ENCODE data around the gene RBM18. TPM values are rescaled to one million over a fixed set of nuclear protein-coding genes. Genes with fewer than 3 reads are reported as not detected.
A peak's percentile ranks its signal among the peaks of the same experiment; 100 is the strongest.

Gene RBM18
- total RNA-seq, 1 donor from 2014 or later: 63.8 TPM

DNA sequence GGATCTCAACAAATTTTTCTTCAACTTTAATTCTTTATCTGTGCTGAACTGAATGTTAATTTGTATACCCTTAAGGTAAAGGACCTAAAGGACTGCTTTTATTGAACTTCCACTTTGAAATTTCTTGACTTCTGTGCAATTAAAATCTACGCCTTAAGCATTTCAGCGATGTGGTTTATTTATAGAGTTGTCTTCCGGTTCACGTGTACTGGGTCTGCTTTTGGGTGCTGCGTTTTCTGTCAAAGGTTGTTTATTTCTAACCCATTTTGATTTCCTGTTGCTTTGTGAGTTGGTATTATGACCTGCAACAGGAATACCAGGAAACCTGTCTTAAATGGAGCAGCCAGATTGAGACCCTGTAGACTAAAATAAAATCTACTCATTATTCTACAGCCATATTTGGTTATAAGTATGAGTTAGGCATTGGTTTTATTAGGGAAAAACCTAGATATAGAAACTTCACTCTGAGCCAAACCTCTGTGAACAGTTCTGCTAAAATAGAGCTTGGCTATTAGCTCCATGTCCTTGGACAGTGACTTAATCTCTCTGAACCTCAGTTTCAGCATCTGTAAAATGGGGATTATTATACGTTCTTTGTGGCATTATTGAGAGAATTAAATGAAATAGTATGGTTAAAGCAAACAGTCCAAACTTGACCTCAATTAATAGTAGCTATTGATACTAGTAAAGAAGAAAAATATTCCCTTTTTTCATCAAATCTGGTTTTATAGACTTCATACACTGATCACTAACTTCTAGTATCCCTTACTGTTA, 3.6 kb upstream of the RBM18 start:
- no peaks in the 10 kb centered on the region for H3K36me3 ChIP-seq
- peaks cover 5 to 8% of the 10 kb centered on the region in 2 donors for H3K4me1 ChIP-seq
- TF ChIP-seq, protein P1, sequence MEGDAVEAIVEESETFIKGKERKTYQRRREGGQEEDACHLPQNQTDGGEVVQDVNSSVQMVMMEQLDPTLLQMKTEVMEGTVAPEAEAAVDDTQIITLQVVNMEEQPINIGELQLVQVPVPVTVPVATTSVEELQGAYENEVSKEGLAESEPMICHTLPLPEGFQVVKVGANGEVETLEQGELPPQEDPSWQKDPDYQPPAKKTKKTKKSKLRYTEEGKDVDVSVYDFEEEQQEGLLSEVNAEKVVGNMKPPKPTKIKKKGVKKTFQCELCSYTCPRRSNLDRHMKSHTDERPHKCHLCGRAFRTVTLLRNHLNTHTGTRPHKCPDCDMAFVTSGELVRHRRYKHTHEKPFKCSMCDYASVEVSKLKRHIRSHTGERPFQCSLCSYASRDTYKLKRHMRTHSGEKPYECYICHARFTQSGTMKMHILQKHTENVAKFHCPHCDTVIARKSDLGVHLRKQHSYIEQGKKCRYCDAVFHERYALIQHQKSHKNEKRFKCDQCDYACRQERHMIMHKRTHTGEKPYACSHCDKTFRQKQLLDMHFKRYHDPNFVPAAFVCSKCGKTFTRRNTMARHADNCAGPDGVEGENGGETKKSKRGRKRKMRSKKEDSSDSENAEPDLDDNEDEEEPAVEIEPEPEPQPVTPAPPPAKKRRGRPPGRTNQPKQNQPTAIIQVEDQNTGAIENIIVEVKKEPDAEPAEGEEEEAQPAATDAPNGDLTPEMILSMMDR (IDR thresholded peaks at IDR 0.05): no peak
- H3K4me3 ChIP-seq: no peak overlapping the region
- H3K27me3 ChIP-seq: no peaks in the 10 kb centered on the region
- no peak for DNase-seq (ENCODE audit: low spot score in 2 of 2)
- no peaks in the 10 kb centered on the region for H3K9me3 ChIP-seq
- intact Hi-C loops (cut with DNase I): loop anchor here (5.0 to 10.0 kb wide), 4 partner anchors 79 to 1657 kb away; partner anchors contain the start of genes PDCL and TTLL11
- H3K27ac ChIP-seq: no peak overlapping the region

DNA sequence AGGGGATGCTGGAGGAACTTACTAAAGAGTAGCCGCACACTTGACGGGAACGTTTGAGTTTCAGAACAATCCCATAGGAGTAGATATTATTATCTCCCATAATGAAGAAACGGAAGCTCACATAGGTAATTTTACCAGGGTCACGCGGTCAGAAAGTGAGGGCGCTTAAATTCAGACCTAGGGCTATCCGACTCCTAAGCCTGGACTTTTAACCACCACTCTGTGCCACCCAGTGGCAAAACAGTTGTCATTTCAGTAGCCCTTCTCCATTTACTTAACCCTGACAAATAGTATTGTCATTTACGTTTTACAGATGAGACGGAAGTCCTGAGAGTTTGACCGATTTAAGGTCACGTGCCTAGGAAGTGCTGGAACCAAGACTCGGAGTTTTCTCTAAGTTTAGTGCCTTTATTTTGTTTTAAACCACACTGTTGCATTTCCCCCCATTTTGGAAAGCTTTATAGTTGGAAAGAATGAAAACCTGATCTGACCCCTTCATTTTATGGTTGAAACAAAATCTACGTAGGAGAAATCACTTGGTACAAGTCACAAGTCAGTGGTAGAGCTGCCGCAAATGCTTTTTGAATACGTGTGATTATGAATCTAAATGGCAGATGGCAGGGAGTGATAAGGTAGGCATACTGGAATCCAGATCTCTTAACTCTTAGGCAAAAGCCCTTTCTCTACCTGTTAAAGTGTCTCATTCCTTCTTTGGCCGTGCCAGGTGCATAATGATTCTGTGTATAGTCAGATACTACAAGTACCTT, 692 bp upstream of the RBM18 start:
- intact Hi-C loops (cut with DNase I): loop anchor here (5.0 to 10.0 kb wide), 4 partner anchors 82 to 1659 kb away; partner anchors contain the start of genes PDCL and TTLL11
- TF ChIP-seq, protein P1 (IDR thresholded peaks at IDR 0.05): no peak
- Histone ChIP-seq H3K9me3 (no peaks in the 10 kb centered on the region), H3K36me3 (peaks cover 5 to 7% of the 10 kb centered on the region in 2 donors), H3K4me1 (peaks cover 5 to 24% of the 10 kb centered on the region in 2 donors), H3K27ac (peak overlapping the region; percentile 85 to 91), H3K27me3 (no peaks in the 10 kb centered on the region), H3K4me3 (peak overlapping the region; percentile 73 to 82)
- DNase-seq (ENCODE audit: low spot score in 2 of 2): no peak

DNA sequence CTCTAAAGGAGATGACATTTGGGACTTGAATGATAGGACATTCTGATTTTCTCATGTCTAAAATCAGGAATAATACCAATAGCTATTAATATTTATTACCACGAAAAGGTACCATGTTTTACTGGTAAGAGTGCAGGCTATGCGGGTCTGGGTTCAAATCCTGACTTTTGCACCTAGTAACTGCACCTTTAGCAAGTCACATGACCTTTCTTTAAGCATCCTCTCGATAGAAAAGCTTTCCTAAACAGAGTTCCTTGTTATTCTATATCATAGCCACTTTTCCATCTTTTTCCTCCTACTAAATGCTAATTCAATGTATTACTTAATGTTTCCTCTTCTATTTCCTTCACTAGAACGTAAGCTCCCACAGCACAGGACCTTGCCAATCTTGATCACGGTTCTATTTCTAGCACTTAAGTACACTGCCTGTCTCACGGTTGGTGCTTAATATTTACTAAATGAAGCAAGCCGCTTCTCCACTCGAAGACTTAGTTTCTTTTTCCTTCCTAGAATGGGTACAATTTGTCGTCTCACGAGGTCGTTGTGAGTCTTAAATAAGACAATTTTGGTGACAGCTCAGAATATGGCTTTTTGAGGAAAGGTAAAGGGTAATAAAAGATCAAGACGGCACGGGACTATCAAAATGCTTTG, 816 bp downstream of the RBM18 start:
- TF ChIP-seq, protein P1 (IDR thresholded peaks at IDR 0.05): no peak
- no peaks in the 10 kb centered on the region for H3K27me3 ChIP-seq
- intact Hi-C loops (cut with DNase I): loop anchor here (1.0 to 10.0 kb wide), 5 partner anchors 105 to 1661 kb away; partner anchors contain the start of genes FBXW2, MORN5, NDUFA8 and PDCL
- peak overlapping the region; percentile 73 to 82 for H3K4me3 ChIP-seq
- peaks cover 9 to 21% of the 10 kb centered on the region in 2 donors for H3K36me3 ChIP-seq
- peaks cover 5 to 24% of the 10 kb centered on the region in 2 donors for H3K4me1 ChIP-seq
- DNase-seq (ENCODE audit: low spot score in 2 of 2): no peak
- H3K9me3 ChIP-seq: no peaks in the 10 kb centered on the region
- peak overlapping the region; percentile 85 to 91 for H3K27ac ChIP-seq

DNA sequence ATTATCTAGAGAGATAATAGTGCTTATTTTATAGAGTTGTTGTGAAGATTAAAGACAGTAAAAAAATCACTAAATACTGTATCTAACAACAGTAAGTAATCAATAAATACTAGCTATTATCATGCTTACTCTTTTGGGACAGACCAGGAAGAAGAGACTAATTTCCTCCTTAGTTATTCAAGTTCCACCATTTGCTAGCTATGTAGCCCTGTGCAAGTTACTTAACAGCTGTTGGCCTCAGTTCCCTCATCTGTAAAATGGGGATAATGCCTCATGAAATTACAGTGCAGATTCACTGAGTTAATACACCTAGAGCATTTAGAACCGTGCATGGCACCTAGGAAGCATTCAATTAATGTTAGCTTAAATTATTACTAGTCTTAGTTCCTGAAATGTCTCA, 2.6 kb downstream of the RBM18 start:
- intact Hi-C loops (cut with DNase I): loop anchor here (5.0 to 10.0 kb wide), 4 partner anchors 167 to 1663 kb away; partner anchors contain the start of genes FBXW2, PDCL and TTLL11
- no peak for DNase-seq (ENCODE audit: low spot score in 2 of 2)

More for the DNA sequence above, 2.6 kb downstream of the RBM18 start:
- Histone ChIP-seq H3K4me1 (peaks cover 5 to 24% of the 10 kb centered on the region in 2 donors), H3K27ac (no peak overlapping the region), H3K9me3 (no peaks in the 10 kb centered on the region), H3K27me3 (no peaks in the 10 kb centered on the region), H3K4me3 (no peak overlapping the region), H3K36me3 (peaks cover 12 to 35% of the 10 kb centered on the region in 2 donors)
- TF ChIP-seq, protein P1 (IDR thresholded peaks at IDR 0.05): no peak
